ENCODE measurements around the gene HIVEP3.
"Not testable (repeated sequence)": the region's sequence is repeated elsewhere in the genome, so short reads cannot be mapped to it uniquely, and the experiment has no call there.

Gene HIVEP3

GRCh38 chr1:41573194-41573593, 345.5 kb downstream of the HIVEP3 start:
- DNase-seq: no peak

GRCh38 chr1:41572224-41572623, 346.5 kb downstream of the HIVEP3 start:
- no peak for DNase-seq

DNA sequence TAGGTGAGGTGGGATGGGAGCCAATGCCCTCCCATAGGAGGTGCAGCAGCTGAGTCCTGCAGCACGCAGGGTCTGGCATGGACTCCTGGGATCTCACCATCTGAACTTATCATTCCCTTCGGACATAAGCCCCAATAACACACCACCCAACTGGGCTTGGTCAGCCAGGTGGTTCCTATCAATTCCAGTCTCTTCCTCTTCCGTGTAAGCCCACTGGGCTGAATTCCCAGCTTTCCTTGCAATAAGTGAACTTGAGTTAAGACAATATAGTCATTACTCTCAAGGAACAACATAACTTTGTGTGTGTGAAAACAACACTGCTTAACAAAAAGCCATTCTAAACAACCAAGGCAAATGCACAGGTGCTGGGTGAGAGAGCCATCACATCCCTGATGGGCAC, 347.7 kb downstream of the HIVEP3 start:
- DNase-seq: no peak

DNA sequence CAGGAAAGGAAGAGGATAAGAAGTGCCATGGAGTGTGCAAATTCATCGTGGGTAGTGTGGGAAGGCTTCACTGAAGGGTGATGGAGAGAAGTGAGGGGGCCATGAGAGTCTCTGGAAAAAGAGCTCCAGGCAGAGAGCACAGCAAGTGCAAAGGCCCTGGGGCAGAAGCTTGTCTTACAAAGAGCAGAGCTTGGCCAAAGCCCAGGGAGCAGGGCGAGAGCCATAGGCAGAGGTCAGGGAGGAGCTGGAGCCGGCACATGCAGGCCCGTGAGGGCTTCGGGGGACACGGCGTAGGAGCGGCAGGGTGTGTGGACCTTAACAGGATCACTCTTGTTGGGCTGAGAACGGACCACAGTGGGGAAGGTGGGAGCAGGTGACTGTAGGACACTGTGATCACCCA, 350.5 kb downstream of the HIVEP3 start:
- no peak for DNase-seq

DNA sequence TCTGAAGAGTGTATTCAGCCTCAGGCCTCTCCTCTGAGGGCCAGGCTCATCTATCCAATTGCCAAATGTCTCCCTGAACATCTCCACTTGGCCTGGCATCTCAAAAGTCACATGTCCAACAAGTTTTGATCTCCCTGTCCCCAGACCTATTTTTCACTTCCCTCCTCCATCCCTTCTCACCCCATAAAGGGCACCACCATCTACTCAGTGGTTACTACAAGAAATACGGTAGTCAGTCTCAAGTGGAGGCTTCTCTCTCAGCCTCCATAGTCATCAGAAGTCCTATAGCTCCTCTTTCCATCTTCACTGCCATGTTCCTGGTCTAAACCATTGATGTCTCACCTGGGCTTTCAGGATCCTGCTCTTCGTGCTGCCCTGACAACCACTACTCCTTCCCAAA, 351.8 kb downstream of the HIVEP3 start:
- DNase-seq: no peak

GRCh38 chr1:41566274-41566885, 352.3 kb downstream of the HIVEP3 start:
- no peak for DNase-seq

DNA sequence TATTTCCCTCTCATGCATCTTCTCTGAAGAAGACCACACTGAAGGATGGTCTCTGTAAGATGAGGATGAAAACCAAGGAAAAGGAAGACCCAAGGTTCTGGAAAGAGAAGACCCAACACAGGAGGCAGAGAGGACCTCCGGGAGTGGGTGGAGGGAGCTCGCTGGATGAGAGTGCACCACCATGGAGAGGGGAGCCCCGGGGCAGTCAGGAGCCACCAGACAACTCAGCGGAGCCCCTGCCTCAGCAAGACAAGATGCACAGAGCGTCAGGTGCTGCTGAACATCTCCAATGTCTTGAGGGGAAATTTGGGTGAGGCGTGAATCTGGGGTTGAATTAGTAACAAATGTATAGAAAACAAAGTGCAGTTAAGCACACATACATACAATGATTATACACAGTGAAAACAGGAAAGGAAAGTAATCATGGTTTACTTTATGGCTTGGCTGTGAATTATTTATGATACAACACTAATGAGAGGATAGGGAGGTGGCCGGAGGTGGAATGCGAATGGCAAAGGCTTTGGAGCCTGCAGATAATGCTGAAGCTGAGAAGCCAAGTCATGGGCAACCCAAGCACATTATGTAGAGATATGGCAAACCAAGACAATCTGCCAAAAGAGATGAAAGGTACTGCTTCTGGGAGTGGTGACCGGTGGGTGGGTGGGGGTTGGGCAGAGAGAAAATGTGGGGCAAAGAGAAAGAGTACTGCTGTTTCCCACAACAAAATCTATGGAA, 353.8 kb downstream of the HIVEP3 start:
- no peak for DNase-seq

DNA sequence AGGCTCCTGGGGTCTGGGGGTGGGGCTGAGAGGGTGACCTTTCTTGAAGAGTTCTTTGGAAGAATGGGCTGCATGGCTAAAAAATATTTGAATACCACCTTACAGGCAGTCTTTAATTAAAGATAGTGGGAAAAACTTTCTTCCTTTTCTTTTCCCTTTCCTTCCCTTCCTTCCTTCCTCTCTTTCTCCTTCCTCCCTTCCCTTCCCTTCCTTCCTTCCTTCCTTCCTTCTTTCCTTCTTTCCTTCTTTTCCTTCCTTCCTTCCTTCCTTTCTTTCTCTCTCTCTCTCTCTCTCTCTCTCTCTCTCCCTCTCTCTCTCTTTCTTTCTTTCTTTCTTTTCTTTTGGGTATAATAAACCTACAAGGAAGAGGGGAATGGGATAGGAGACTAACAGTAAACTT, 356.4 kb downstream of the HIVEP3 start:
- no peak for DNase-seq

- DNase-seq: no peak
Measured at GRCh38 chr1:41560931-41561330, 357.8 kb downstream of the HIVEP3 start.

DNA sequence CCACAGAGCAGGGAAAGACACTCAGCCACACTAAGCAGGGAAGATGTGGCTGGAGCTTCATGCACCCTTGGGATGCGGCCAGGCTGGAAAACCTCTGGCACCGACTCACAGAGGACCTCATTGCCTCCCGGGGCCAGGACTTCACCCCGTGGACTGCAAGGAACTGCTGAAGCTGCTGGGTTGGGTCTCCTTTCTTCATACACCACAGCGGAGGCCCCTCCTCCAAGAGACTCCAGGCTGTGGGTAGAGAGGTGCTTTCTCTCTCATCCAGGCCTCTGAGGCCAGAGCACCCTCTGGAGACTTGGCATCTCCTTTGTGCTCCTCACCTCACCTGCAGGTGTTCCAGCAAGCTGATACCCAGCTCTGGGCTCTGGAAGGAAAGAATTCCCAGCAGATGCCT, 358.2 kb downstream of the HIVEP3 start:
- DNase-seq: no peak

- DNase-seq: no peak
Measured at GRCh38 chr1:41559331-41559730, 359.4 kb downstream of the HIVEP3 start.

DNA sequence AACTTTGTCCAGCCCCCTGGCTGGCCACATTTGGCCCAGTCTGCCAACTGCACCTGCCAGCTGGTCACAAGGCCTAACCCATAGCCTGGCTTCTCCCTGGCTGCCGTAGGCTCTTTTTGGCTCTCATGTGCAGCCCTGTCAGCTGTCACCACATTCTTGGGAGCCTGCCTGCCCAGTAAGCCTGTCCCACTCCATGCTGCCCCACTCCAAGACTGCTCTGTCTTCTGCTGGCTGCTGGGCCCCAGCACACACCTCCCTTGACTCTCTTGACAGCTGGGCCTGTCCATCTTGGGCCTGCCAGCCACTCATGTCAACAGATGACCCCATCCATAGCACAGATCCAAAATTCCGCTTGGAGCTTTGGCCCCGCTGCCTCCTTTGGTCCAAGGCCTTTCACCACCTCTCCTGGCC, 360.0 kb downstream of the HIVEP3 start:
- no peak for DNase-seq

- no peak for DNase-seq
Measured at GRCh38 chr1:41557751-41558455, 360.8 kb downstream of the HIVEP3 start.

- DNase-seq: not testable (repeated sequence)
Measured at GRCh38 chr1:41554746-41555145, 364.0 kb downstream of the HIVEP3 start.

GRCh38 chr1:41547781-41548560, 370.8 kb downstream of the HIVEP3 start:
- DNase-seq: no peak

DNA sequence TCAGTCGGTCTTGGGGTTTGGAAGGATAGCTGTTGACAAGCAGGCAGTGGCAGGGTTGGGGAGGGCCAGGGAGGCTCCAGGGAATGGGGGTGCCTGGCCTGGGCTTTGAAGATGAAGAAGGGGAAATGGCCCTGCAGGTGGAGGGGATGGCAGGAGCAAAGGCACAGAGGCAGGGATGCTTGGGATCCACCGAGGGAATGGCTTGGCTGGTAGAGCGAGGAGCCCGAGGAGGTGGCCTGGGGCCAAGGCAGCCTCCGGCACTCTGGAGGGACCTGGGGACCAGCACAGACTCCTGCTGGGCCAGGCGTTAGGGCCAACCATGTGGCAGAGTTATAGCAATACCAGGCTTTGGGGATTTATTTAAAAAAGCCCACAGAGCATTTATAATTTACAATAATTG, 371.4 kb downstream of the HIVEP3 start:
- DNase-seq: no peak

- DNase-seq: no peak
Measured at GRCh38 chr1:41546833-41547135, 371.9 kb downstream of the HIVEP3 start.

- DNase-seq: no peak
Measured at GRCh38 chr1:41545996-41546832, 372.5 kb downstream of the HIVEP3 start.

- DNase-seq: no peak
Measured at GRCh38 chr1:41542196-41542930, 376.4 kb downstream of the HIVEP3 start.

- DNase-seq: no peak
Measured at GRCh38 chr1:41541592-41541952, 377.1 kb downstream of the HIVEP3 start.

- DNase-seq: no peak
Measured at GRCh38 chr1:41540886-41541591, 377.7 kb downstream of the HIVEP3 start.
